NCI-H524 treated with DMSO at 0.1 percent for 48 hours (cell line): ENCODE results near the gene CLIP4.
"Not testable (repeated sequence)": the region's sequence is repeated elsewhere in the genome, so short reads cannot be mapped to it uniquely, and the experiment has no call there.

Experiments used
- DNase-seq: peaks from one replicate; lab custom pipeline; 2025; lab: John Stamatoyannopoulos, UW

The CLIP4 gene

DNA sequence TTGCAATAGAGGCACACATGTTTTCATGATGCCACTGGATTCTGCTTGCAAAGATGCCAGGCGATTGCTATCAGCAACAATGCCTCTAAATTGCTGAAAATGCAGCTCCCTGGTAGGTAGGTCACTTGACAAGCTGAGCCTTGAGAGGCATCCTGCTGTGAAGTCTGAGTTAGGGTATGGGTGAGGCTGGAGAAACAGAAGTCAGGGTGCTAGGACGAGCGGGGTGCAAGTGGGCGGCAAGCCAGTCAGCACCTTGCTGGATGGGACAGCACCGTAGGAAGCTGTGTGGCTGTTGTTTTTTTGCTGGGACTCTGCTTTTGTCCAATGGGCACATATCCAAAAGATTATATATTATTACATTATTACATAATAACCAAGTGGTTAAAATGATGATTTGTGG is 10.5 kb upstream of the CLIP4 start:
- DNase-seq, result no peak

GRCh38 chr2:29105375-29105774 is 9.8 kb upstream of the CLIP4 start:
- no peak for DNase-seq

DNA sequence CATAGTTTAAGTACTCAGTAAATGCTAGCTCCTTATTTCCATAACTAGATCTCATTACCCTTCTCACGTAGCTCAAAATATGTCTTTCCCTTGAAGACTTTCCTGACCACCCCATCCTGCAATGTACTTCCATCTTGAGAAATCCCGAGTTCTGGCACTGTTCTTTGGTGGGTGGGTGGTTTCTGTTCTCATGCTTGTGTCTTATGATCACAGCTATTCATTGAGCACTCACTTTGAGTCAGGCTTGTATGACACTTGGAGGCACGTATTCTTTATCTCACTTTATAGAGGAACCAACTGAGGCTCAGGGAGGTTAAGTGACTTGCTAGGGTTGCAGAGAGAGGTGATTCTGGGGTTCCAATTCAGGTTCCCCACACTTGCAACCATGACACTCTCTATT is 9.0 kb upstream of the CLIP4 start:
- DNase-seq, result no peak

- DNase-seq, result no peak
These were observed 8.2 kb upstream of the CLIP4 start for GRCh38 chr2:29106980-29107388.

DNA sequence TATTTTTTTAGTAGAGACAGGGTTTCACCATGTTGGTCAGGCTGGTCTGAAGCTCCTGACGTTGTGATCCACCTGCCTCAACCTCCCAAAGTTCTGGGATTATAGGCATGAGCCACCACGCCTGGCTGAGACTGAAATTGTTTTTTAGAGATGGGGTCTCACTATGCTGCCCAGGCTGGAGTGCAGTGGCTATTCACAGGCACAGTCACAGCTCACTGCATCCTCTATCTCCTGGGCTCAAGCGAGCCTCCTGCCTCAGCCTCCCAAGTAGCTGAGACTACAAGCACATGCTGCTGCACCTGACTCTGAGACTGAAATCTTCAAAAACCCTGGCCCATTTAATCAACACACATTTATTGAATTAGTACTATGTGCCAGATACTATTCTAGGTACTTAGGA is 7.7 kb upstream of the CLIP4 start:
- DNase-seq, result not testable (repeated sequence)

GRCh38 chr2:29108225-29108624 is 7.0 kb upstream of the CLIP4 start:
- DNase-seq, result no peak

DNA sequence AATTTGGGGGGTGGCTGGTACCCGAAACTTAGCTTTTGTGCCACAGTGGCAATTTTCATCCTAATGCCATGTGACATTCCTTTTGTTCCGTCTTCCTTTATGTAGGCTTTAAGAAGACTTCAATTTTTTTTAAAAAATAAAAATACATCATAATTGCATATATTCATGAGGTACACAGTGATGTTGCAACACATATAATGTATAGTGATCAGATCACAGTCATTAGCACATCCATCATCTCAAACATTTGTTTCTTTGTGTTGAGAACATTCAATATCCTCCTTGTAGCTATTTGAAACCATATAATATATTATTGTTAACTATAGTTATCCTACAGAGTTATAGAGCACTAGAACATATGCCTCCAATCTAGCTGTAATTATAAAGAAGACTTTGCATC is 6.0 kb upstream of the CLIP4 start:
- DNase-seq, result no peak

- no peak for DNase-seq
These were observed 4.2 kb upstream of the CLIP4 start for GRCh38 chr2:29110916-29111535.

GRCh38 chr2:29112379-29112778 is 2.8 kb upstream of the CLIP4 start:
- DNase-seq, result no peak

DNA sequence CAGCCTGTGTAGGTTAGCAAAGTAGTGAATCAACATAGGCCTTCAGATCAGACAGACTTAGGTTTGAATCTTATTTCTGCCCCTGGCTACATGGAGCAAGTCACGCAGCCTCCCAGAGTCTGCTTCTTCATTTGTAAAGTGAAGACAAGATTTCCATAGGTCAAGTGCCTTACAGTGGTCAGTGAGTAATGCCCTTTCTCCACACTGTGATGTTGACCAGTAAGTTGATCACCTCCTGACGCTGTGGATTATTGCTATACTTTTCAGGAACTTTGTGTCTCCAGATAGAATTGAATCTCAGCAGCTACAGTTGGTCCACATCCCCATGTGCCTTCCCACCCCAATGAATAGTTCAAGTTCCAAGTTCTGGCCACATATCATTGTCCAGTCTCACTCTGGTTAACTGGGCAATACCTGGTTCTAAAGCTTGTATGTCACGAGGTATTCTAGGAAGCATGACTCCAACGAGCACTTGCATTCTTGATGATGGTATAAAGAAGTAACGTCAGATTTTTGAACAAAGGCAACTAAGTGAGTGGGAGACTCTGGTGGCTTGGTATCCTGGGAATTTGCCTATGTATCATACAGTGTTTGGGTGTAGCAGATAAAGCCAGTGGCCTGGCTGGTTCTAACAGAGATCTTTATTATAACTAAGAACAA is 2.1 kb upstream of the CLIP4 start:
- no peak for DNase-seq

GRCh38 chr2:29113891-29114321 is 1.3 kb upstream of the CLIP4 start:
- no peak for DNase-seq

DNA sequence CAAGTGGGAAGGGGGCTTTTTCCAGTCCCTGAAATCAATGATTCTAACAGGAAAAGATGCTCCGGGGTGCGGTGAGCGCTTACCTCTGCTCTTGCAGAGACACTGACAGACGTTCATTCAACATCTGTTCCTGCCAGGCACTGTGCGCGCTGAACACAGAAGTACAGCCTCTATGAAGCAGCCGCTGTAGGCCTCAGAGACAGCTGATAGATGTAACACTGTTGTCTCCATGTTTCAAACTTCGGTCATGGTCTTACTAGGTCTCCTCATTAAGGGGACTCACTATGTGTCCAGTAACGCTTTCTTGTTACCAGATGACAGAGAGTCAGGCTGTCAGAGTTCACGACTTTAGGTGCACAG is 649 bp upstream of the CLIP4 start:
- peak; percentile 73 for DNase-seq

- DNase-seq, result no peak
These were observed 874 bp downstream of the CLIP4 start for GRCh38 chr2:29115797-29116781.

GRCh38 chr2:29117636-29118303 is 2.6 kb downstream of the CLIP4 start:
- no peak for DNase-seq

DNA sequence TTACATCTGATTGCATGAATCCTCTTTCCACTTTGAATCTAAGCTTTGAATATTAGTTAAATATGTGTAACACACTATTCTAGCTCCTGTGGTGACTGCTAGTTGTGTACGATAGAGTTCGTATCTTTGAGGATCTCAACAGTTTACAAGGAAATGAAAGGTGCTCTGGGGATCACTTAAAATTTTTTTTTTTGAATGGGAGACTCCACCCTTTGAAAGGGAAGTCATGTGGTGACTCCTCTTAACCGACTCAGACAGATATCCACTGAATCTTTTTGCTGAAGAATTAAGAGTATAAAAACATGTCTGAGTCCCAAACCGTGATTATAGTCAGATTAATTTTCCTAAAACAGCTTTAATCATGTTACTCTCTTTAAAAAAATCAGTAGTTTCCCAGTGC is 4.0 kb downstream of the CLIP4 start:
- no peak for DNase-seq

GRCh38 chr2:29120846-29121245 is 5.6 kb downstream of the CLIP4 start:
- DNase-seq, result no peak

DNA sequence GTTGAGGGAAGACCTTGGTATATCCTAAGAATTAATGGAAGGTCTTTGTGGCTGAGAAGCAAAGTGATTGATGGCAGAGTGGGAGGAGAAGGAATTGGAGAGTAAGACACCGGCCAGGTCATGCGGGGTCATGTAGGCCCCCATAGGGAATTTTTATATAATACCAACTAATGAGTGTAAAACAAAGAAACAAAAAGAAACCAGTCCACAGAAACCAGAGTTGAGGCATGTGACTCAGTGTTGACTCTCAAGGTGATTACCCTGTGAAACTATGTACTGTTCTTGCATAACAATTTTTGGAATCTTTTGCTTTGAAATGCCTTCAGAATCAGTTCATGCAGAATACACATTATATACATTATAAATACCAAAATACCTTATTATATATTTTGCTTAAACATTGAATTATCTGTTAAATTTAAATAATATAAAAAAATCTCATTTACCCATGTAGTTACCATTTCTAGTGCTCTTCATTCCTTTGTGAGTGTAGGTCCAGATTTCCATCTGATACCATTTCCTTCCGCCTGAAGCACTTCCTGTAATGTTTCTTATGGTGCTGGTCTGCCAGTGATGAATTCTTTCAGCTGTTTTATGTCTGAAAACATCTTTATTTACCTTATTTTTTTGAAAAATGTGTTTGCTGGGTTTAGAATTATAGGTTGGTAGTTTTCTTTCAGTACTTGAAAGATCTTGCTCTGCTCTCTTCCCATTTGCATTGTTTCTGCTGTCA is 8.6 kb downstream of the CLIP4 start:
- no peak for DNase-seq

DNA sequence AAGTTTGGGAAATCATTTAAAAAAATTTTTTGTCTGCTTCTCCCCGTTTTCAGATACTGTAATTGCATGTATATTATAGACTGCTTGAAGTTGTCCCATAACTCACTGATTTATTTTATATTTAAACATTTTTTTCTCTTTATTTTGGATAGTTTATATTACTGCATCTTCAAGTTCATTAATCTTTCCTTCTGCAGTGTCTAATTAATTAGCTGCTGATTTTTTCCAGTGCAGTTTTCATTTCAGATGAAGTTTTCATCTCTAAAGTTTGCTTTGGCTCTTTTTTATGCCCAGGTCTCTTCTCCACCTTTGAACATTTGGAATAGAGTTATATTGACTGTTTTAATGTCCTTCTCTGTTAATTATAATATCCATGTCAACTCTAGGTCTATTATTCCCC is 9.3 kb downstream of the CLIP4 start:
- no peak for DNase-seq

GRCh38 chr2:29129586-29130281 is 14.5 kb downstream of the CLIP4 start:
- no peak for DNase-seq

DNA sequence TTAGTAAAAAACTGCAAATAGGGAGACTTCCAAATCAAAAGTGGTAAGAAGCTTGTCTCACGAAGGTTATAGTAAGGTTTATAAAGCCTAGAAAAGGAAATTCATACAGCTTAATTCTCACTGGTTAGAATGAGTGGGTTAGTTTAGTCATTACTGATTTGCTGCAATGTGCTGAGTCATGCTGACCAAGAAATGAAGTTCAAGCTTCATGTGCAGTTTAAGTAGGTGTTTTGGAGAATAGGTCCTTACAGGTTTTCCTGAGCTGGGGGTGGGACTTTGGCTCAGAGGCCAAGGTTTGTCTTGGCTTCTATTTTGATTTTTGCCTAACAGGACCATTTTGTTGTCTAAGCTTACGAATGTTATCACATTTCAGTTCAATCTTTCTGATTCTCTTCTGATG is 15.1 kb downstream of the CLIP4 start:
- DNase-seq, result no peak

- no peak for DNase-seq
These were observed 19.7 kb downstream of the CLIP4 start for GRCh38 chr2:29134933-29135332.
